IMR-90 (cell line): ENCODE measurements around the gene UGDH. TPM values are rescaled to one million over a fixed set of nuclear protein-coding genes. Genes with fewer than 3 reads are reported as not detected.

Experiments
- ATAC-seq: fragments of 200-7000 bp; cut with Tn5 transposase; 2 replicates; pipeline ENCODE4 v1.9.1; 2020; ENCODE audit warnings: low read depth, mild to moderate bottlenecking, moderate library complexity
- BruUV-seq: library from RNA; stranded (reverse); fragments of 400-500 nt; replicated peaks from 2 replicates; lab custom pipeline; 2021; lab: Mats Ljungman, UMichigan
- CTCF ChIA-PET: fragments of 300-600 bp; formaldehyde crosslinking; extraction: SDS; loops from one replicate; lab custom pipeline; 2021; ENCODE audit warnings: antibody characterized with exemption; lab: Yijun Ruan, JAX
- POLR2A ChIA-PET: fragments of 300-600 bp; sonication (Branson Sonifier 250); formaldehyde crosslinking; loops from one replicate; lab custom pipeline; 2022; ENCODE audit warnings: antibody characterized with exemption; ENCODE audit not compliant: unreplicated experiment; lab: Charles Lee
- DNase-seq: peaks from one replicate; pipeline ENCODE4 v3.0.0; 2013
- H2AFZ ChIP-seq: replicated peaks from 2 replicates; pipeline ENCODE3; 2013; ENCODE audit warnings: low read length, mild to moderate bottlenecking; ENCODE audit not compliant: poor library complexity
- H2AK5ac ChIP-seq: 2 replicates; pipeline ENCODE4 v1.6.1; 2013; ENCODE audit warnings: low read depth, low read length, inconsistent platforms
- H2AK9ac ChIP-seq: replicated peaks from 2 replicates; pipeline ENCODE3; 2013; ENCODE audit warnings: mild to moderate bottlenecking, low read depth, low read length, moderate library complexity; ENCODE audit not compliant: poor library complexity
- H2BK120ac ChIP-seq: 2 replicates; pipeline ENCODE4 v1.6.1; 2013; ENCODE audit warnings: low read depth, low read length, inconsistent platforms
- H2BK15ac ChIP-seq: 3 replicates; pipeline ENCODE4 v1.6.1; 2013; ENCODE audit warnings: low read depth, low read length, inconsistent platforms
- H2BK20ac ChIP-seq: 2 replicates; pipeline ENCODE4 v1.6.1; 2013; ENCODE audit warnings: low read depth, mild to moderate bottlenecking, inconsistent platforms, low read length, moderate library complexity
- H2BK5ac ChIP-seq: 2 replicates; pipeline ENCODE4 v1.6.1; 2013; ENCODE audit warnings: mild to moderate bottlenecking, low read depth, low read length, inconsistent platforms; ENCODE audit not compliant: poor library complexity, severe bottlenecking
- H3K14ac ChIP-seq: replicated peaks from 2 replicates; pipeline ENCODE4 v1.6.1; 2013; ENCODE audit warnings: low read depth, low read length, inconsistent platforms
- H3K18ac ChIP-seq: 2 replicates; pipeline ENCODE4 v1.6.1; 2013; ENCODE audit warnings: low read depth, low read length, control low read depth
- H3K23ac ChIP-seq: 2 replicates; pipeline ENCODE4 v1.6.1; 2013; ENCODE audit warnings: low read depth, low read length, inconsistent platforms
- H3K27ac ChIP-seq: 2 replicates; pipeline ENCODE4 v1.5.1; 2013; ENCODE audit warnings: mild to moderate bottlenecking, control low read depth, low read length; ENCODE audit not compliant: insufficient read depth
- H3K27me3 ChIP-seq: 2 replicates; pipeline ENCODE4 v1.6.1; 2013; ENCODE audit warnings: low read length; ENCODE audit not compliant: control insufficient read depth, insufficient read depth
- H3K36me3 ChIP-seq: 2 replicates; pipeline ENCODE4 v1.6.1; 2013; ENCODE audit warnings: low read length, mixed read lengths; ENCODE audit not compliant: control insufficient read depth, insufficient read depth
- H3K4ac ChIP-seq: 2 replicates; pipeline ENCODE4 v1.6.1; 2013; ENCODE audit warnings: low read depth, low read length, inconsistent platforms
- H3K4me1 ChIP-seq: 2 replicates; pipeline ENCODE4 v1.6.1; 2013; ENCODE audit warnings: low read length, mixed read lengths; ENCODE audit not compliant: control insufficient read depth, insufficient read depth
- H3K4me2 ChIP-seq: 2 replicates; pipeline ENCODE4 v1.6.1; 2013; ENCODE audit warnings: low read depth, mild to moderate bottlenecking, control low read depth, low read length, moderate library complexity
- H3K4me3 ChIP-seq: 2 replicates; pipeline ENCODE4 v1.5.1; 2013; ENCODE audit warnings: low read depth, mild to moderate bottlenecking, control low read depth, low read length, moderate library complexity; ENCODE audit not compliant: insufficient read depth
- H3K56ac ChIP-seq: 2 replicates; pipeline ENCODE4 v1.6.1; 2013; ENCODE audit warnings: low read length, inconsistent platforms; ENCODE audit not compliant: insufficient read depth; ENCODE audit errors: extremely low read depth
- H3K79me1 ChIP-seq, 2 experiments: 2 replicates each; pipeline ENCODE4 v1.6.1; 2013; ENCODE audit warnings: low read length in 2 of 2, inconsistent platforms in 1 of 2, low read depth in 1 of 2
- H3K9ac ChIP-seq: 2 replicates; pipeline ENCODE4 v1.6.1; 2013; ENCODE audit warnings: low read depth, low read length, control low read depth
- H3K9me1 ChIP-seq: 2 replicates; pipeline ENCODE4 v1.6.1; 2013; ENCODE audit warnings: low read length, inconsistent platforms; ENCODE audit not compliant: insufficient read depth
- H3K9me3 ChIP-seq: 2 replicates; pipeline ENCODE4 v1.6.1; 2013; ENCODE audit warnings: low read length; ENCODE audit not compliant: control insufficient read depth, insufficient read depth
- H4K20me1 ChIP-seq: 2 replicates; pipeline ENCODE4 v1.6.1; 2013; ENCODE audit warnings: low read length, inconsistent platforms; ENCODE audit not compliant: insufficient read depth
- H4K5ac ChIP-seq: 2 replicates; pipeline ENCODE4 v1.6.1; 2013; ENCODE audit warnings: mild to moderate bottlenecking, low read depth, low read length, control low read depth
- H4K8ac ChIP-seq, 2 experiments: 2 replicates each; pipeline ENCODE4 v1.6.1; 2013; ENCODE audit warnings: low read depth in 2 of 2, low read length in 2 of 2, control low read depth in 1 of 2, inconsistent platforms in 1 of 2
- H4K91ac ChIP-seq: 2 replicates; pipeline ENCODE4 v1.6.1; 2013; ENCODE audit warnings: low read depth, low read length, inconsistent platforms; ENCODE audit not compliant: insufficient read depth
- CEBPB ChIP-seq: IDR thresholded peaks from 2 replicates; pipeline ENCODE4 v1.6.1; 2012; ENCODE audit warnings: low read depth, low read length, improper control_type of control experiment
- MAFK ChIP-seq: IDR thresholded peaks from 2 replicates; pipeline ENCODE4 v1.6.1; 2012; ENCODE audit warnings: low read depth, low read length, improper control_type of control experiment
- MXI1 ChIP-seq: IDR thresholded peaks from 2 replicates; pipeline ENCODE4 v1.6.1; 2012; ENCODE audit warnings: low read depth, mild to moderate bottlenecking, low read length, moderate library complexity, borderline replicate concordance
- NFE2L2 ChIP-seq: fragments of 150-350 bp; IDR thresholded peaks from 2 replicates; pipeline ENCODE4 v1.6.1; 2016; ENCODE audit warnings: low read depth, mild to moderate bottlenecking, low read length
- WGBS, 2 experiments: methylation state at CpG; one replicate each; pipeline versions ENCODE4 v1.1.5 to v1.1.7; 2013; ENCODE audit warnings: missing lambda C conversion rate in 2 of 2; ENCODE audit not compliant: insufficient read length in 1 of 2; ENCODE audit errors: extremely low coverage in 2 of 2; 5-methylcytosine and 5-hydroxymethylcytosine counted together
- dilution Hi-C: fragments of 300-500 bp; cut with HindIII; formaldehyde crosslinking; loops from one replicate; pipeline ENCODE4 v1.14.3; 2018; ENCODE audit warnings: low sequenced_read_pairs; ENCODE audit not compliant: unreplicated experiment
- in situ Hi-C: fragments of 300-500 bp; cut with MboI; formaldehyde crosslinking; loops from 3 replicates; pipeline ENCODE4 v1.14.3; 2019; ENCODE audit warnings: low sequenced_read_pairs, inconsistent platforms, mixed read lengths
- intact Hi-C: fragments of 100-400 bp; cut with micrococcal nuclease; formaldehyde crosslinking; loops from 2 replicates; pipeline ENCODE4 v1.10.0; 2022
- polyA plus RNA-seq, 3 experiments: library from polyadenylated mRNA; depleted of rRNA; stranded (reverse); fragments of >200 nt; gene quantifications; 2 replicates each; pipeline ENCODE4 v1.2.3, GENCODE V29; 2012; ENCODE audit warnings: low replicate concordance in 1 of 3
- total RNA-seq: library from RNA; depleted of rRNA; stranded (reverse); fragments of >200 nt; gene quantifications from 2 replicates; pipeline ENCODE4 v1.2.3, GENCODE V29; 2012

The UGDH gene
- total and polyA plus RNA-seq, 2 of the 4 experiments (the other 2 are of a cell fraction): 69.2 to 257 TPM

DNA sequence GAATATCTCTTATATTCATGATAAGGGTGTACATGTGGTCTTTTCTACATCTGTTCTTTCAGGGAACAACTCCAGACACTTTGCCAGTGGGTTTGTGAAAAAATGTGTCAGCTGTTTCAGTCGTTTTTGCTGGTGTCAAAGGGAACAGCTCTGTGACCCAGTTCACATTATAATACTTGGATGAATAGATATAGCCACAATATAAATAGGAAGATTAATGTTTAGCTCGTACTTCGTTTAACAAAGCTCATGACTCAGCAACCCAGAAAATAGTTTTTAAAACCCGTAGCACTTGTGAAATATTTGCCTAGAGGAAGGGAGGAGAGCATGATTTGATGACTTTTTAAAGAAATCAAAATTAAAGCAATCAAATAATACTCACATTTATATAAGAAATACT lies 60.5 kb downstream of the UGDH start:
- Histone ChIP-seq H2BK20ac (no peak overlapping the region), H2BK120ac (no peak overlapping the region), H3K9me3 (no peaks in the 10 kb centered on the region), H3K4me3 (no peak overlapping the region), H3K18ac (no peak overlapping the region; the same call in 1 of the 2 replicates), H4K20me1 (no peaks in the 10 kb centered on the region), H2BK15ac (no peak overlapping the region), H3K79me1 (peaks cover 4 to 9% of the 10 kb centered on the region in 2 experiments; a peak in 2 of 4 replicates), H3K9me1 (no peaks in the 10 kb centered on the region), H3K23ac (no peak overlapping the region), H4K8ac (no peak overlapping the region), H3K36me3 (no peaks in the 10 kb centered on the region; the same call in none of the 2 replicates), H3K4me2 (peak overlapping the region; percentile 65; the same call in 1 of the 2 replicates), H4K91ac (no peak overlapping the region), H3K27me3 (no peaks in the 10 kb centered on the region), H4K5ac (no peak overlapping the region), H3K4me1 (no peaks in the 10 kb centered on the region), H2BK5ac (peak overlapping the region; percentile 81), H3K27ac (no peak overlapping the region), H2AK5ac (no peak overlapping the region), H2AFZ (no peak overlapping the region), H2AK9ac (no peak overlapping the region), H3K9ac (no peak overlapping the region), H3K14ac (no peak overlapping the region), H3K56ac (no peak overlapping the region), H3K4ac (no peak overlapping the region)
- dilution Hi-C loops: no loop called here
- no CpG with 5 or more reads among the region's 4 CpGs for WGBS, 2 experiments
- DNase-seq (peak; percentile 73), ATAC-seq (peak; percentile 52)
- BruUV-seq: no TSS peak
- TF ChIP-seq MAFK (peak; percentile 68), MXI1 (no peak), NFE2L2 (peak; percentile 72), CEBPB (peak; percentile 56; the same call in 1 of the 2 replicates)
- in situ Hi-C loops: loop anchor here (10.0 kb wide), 1 partner anchor 508 kb away; the partner anchor contains the start of gene PDS5A
- POLR2A ChIA-PET: no interaction called here
- intact Hi-C loops: no loop called here
- CTCF ChIA-PET: interaction anchor here (0.6 kb wide), 1 partner anchor 80 kb away, joined by 3 read pairs; no protein-coding TSS in a partner anchor
